SH-SY5Y (cell line): Measurements from ENCODE around the gene ABCD2.

Experiments
- GATA2 ChIP-seq: IDR thresholded peaks from 2 replicates; pipeline ENCODE4 v1.6.1; 2011; ENCODE audit warnings: mild to moderate bottlenecking, low read depth, low read length
- GATA3 ChIP-seq: IDR thresholded peaks from 2 replicates; pipeline ENCODE4 v1.6.1; 2011; ENCODE audit warnings: low read depth, mild to moderate bottlenecking, low read length, moderate library complexity

GRCh38 chr12:39592295-39592694, 27.3 kb downstream of the ABCD2 start:
- no peak for TF ChIP-seq GATA2
- no peak for TF ChIP-seq GATA3
